HG02938 (cell line): Measurements from ENCODE around the gene CEP112.
"Not testable (repeated sequence)": the region's sequence is repeated elsewhere in the genome, so short reads cannot be mapped to it uniquely, and the experiment has no call there.

Experiments used
- ATAC-seq: cut with Tn5 transposase; IDR thresholded peaks from one replicate; pipeline ENCODE4 v1.9.1; 2021; ENCODE audit warnings: mild to moderate bottlenecking, moderate library complexity; ENCODE audit not compliant: unreplicated experiment

CEP112 gene

DNA sequence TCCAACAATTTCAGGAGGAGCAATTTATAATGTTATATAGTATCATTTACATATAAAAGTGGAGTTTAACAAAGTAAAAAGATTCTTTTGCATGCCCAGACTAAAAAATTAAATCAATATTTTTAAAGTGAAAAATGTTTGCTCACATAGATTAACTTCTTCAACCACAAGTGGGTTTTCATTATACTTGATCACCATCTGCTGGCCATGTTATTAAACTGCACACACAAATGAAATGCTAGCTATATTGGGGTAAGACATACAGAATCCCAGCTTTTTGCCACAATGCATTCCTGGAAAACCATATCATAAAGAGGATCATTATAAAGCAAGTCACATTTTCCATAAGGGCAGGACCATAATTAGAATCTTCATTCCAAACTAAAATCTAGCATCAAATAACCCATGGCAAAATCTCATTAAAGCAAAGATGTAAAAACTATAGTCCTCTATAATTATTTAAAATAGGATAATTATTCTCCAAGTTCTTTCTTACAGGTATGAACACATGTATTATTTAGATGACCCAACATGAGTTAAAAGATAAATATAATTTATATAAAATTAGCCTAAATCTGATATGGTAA, 26.3 kb downstream of the CEP112 start:
- ATAC-seq: no peak

DNA sequence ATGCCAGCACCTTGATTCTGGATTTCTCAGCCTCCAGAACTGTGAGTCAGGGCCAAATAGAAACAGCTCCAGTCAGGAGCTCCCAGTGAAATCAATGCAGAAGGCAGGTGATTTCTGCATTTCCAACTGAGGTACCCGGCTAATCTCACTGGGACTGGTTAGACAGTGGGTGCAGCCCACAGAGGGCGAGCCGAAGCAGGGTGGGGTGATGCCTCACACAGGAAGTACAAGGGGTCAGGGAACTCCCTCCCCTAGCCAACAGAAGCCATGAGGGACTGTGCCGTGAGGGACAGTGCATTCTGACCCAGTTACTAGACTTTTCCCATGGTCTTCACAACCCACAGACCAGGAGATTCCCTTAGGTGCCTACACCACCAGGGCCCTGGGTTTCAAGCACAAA, 36.9 kb downstream of the CEP112 start:
- ATAC-seq: not testable (repeated sequence)

- no peak for ATAC-seq
Observed at GRCh38 chr17:66152756-66153155, 39.2 kb downstream of the CEP112 start.

GRCh38 chr17:66150708-66151107, 41.2 kb downstream of the CEP112 start:
- ATAC-seq: no peak

DNA sequence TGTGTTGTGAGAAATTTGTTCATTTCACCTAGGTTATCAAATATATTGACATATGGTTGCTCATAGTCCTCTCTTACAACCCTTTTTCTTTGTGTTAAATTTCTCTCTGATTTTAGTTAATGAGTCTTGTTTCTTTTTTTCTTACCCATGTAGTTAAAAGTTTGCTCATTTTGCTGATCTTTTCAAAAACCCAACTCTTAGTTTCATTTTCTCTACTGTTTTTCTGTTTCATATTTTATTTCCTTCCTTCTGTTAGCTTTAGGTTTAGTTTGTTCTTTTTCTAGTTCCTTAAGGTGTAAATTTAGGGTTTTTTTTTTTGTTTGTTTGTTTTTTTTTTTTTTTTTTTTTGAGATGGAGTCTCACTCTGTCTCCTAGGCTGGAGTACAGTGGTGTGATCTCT, 42.4 kb downstream of the CEP112 start:
- no peak for ATAC-seq

- no peak for ATAC-seq
Observed at GRCh38 chr17:66146394-66146793, 45.5 kb downstream of the CEP112 start.

DNA sequence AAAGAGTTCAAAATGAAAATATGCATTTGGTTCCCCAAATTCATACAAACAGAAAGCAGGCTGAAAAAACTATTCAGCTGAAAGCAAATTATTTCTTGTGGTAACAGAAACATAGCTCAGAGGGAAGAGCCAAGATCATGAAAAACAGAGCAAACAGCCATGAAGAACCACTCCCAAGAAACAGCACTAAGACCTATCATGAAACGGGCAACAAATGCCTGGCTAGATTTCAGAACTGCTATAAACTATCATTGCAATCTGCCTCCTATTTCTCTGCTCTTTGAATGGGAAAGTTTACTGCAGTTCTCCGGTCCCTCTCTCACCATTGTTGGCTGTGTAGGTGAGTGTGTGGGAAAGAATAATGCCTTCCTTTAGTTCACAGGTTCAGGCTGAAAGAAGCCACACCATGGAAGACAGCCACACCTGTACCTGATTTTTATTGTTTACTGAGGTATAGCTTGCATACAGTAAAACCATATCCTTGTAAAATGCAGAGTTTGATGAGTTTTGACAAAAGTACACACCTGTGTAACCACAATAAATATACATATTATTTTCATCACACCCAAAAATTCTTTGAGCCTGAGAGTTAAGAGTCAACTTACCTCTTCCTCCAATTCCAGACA, 48.2 kb downstream of the CEP112 start:
- no peak for ATAC-seq

DNA sequence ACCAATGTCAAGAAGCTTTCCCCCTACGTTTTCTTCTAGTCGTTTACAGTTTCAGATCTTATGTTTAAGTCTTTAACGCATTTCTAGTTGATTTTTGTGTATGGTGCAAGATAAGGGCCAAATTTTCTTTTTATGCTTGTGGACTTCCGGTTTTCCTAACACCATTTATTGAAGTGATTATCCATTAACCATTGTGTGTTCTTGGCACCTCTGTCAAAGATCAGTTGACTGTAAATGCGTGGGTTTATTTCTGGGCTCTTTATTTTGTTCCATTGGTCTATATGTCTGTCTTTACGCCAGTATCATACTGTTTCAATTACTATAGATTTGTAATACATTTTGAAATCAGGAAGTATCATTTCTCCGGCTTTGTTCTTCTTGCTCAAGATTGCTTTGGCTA, 49.5 kb downstream of the CEP112 start:
- no peak for ATAC-seq

GRCh38 chr17:66138120-66138519, 53.8 kb downstream of the CEP112 start:
- no peak for ATAC-seq

GRCh38 chr17:66135896-66136295, 56.0 kb downstream of the CEP112 start:
- ATAC-seq: no peak

DNA sequence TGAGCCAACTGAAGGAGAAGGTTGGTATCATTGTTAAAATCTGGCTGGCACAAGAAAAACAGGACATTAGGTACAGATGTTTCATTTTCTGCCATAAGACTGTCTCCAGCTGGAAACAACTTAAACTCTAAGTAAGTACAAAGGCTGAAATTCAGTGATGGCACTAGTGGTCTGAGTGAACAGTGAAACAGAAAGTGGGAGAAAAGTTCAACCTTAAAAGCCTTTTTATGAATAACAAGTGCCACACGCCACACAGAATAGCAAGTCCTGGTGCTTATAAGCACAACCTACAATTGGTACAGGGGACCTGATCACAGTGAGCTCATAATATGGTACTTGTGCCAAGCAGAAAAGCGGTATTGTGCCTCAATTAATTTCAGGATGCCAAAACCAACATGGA, 56.7 kb downstream of the CEP112 start:
- ATAC-seq: no peak

- ATAC-seq: no peak
Observed at GRCh38 chr17:66129759-66130158, 62.2 kb downstream of the CEP112 start.

DNA sequence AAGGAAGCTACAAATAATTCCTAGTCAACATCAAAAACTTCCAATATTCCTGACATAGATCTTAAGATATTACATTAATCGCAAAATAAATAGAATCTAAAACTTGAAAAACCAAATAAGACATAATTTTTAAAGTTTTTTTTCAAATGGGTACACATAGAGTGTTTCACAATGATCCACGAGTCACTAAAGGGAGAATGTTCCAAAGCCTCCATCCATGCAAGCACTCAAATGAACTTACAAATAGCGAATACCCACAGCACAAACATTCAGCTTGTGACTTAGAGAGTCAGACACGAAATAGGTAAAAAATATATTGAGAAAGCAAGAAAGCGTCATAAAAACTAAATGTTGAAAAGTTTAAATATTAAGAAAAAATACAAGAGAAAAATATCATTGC, 65.7 kb downstream of the CEP112 start:
- no peak for ATAC-seq

GRCh38 chr17:66123163-66123562, 68.8 kb downstream of the CEP112 start:
- no peak for ATAC-seq

DNA sequence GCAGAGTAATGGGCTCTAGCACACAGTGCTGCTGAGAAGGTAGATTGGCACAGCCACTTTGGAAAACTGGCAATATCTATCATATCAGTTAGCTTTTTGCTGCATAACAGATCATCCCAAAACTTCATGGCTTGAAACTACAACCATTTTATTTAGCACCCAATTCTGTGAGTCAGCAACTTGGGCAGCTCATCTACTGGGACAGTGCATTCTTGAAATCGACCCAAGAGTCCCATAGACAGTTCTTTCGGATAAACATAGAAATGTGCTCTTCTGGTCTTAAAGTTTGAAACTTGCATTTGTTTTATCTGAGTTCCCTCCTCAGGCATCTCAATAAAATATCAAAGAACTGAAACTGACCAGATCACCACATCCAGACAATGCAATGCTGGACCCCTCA, 76.7 kb downstream of the CEP112 start:
- ATAC-seq: no peak

DNA sequence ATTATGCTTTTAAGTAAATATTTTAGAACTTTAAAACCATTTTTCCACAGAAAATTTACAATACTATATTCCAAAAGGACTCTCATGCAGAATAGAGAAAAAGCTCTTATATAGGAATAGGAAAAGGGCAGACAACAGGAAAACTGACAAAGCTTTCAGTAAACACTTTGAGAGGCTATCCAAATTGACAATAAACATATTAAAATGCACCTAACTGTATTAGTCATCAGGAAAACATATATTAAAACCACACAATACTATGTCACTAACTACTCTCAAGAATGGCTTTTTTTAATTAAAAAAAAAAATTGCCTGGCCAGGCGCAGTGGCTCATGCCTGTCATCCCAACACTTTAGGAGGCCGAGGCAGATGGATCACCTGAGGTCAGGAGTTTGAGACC, 77.3 kb downstream of the CEP112 start:
- ATAC-seq: no peak

DNA sequence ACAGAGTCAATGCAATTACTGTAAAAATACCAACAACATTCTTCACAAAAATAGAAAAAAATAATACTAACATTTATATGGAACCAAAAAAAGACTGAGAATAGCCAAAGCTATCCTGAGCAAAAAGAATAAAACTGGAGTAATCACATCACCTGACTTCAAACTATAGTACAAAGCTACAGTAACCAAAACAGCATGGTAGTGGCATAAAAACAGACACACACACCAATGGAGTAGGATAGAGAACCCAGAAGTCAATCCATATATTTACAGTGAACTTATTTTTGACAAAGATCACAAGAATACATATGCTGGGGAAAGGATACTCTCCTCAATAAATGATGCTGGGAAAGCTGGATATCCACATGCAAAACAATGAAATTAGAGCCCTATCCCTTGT, 84.2 kb downstream of the CEP112 start:
- ATAC-seq: no peak

DNA sequence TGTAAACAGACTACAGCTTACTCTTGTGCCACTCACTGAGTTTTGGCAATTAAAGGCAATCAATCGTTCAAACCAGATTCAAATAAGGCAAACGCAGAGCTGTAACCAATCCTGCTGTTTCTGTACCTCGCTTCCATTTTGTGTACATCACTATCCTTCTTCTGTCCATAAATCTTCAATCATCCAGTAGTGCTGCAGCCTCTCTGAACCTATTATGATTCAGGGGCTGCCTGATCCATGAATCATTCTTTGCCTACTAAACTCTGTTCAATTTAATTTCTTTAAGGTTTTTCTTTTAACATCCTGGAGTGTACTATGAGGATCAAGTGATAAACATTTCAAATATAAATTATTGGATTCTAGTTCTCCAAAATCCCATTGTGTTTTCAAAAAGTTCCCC, 93.9 kb downstream of the CEP112 start:
- no peak for ATAC-seq

- no peak for ATAC-seq
Observed at GRCh38 chr17:66094727-66095126, 97.2 kb downstream of the CEP112 start.

- ATAC-seq: no peak
Observed at GRCh38 chr17:66091445-66092080, 100.4 kb downstream of the CEP112 start.

GRCh38 chr17:66089764-66090163, 102.2 kb downstream of the CEP112 start:
- ATAC-seq: no peak

DNA sequence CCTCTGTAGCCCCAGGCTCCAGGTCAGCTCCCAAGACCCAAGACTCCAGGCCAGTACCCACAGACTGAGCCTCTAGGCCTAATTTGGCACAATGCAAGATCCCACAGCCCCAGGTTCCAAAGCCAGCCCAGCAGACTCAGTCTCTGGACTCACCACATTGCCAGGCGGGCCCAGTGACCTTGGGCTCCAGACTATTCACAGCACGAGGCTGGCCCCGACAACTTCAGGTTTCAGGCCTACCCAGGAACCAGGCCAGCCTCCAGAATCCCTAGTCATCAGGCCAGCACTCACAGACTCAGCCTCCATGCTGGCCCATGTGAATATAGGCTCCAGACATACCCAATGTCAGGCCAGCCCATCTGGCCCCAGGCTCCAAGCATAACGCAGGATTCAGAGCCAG, 103.8 kb downstream of the CEP112 start:
- no peak for ATAC-seq

GRCh38 chr17:66087073-66087472, 104.9 kb downstream of the CEP112 start:
- no peak for ATAC-seq
